ENCODE measurements around the gene HPD.

Gene HPD

GRCh38 chr12:121809712-121810116 lies 48.9 kb downstream of the HPD start:
- DNase-seq, result no peak

GRCh38 chr12:121808623-121809022 lies 50.0 kb downstream of the HPD start:
- no peak for DNase-seq

- no peak for DNase-seq
These were observed 50.9 kb downstream of the HPD start for GRCh38 chr12:121807642-121808347.

GRCh38 chr12:121806546-121807423 lies 51.9 kb downstream of the HPD start:
- peak; percentile 34 for DNase-seq

GRCh38 chr12:121806009-121806545 lies 52.6 kb downstream of the HPD start:
- DNase-seq, result no peak

- no peak for DNase-seq
These were observed 53.3 kb downstream of the HPD start for GRCh38 chr12:121805171-121806008.

- no peak for DNase-seq
These were observed 54.1 kb downstream of the HPD start for GRCh38 chr12:121804417-121805111.

- peak; percentile 34 for DNase-seq
These were observed 54.7 kb downstream of the HPD start, which contains the start of gene SETD1B for GRCh38 chr12:121803861-121804416. TSS of gene SETD1B (plus strand) at chr12:121804009. CDS start at chr12:121804738, 729 bp downstream.

- peak; percentile 98 for DNase-seq
These were observed 55.6 kb downstream of the HPD start for GRCh38 chr12:121802843-121803698.

- no peak for DNase-seq
These were observed 56.2 kb downstream of the HPD start for GRCh38 chr12:121802485-121802842.

- peak; percentile 92 for DNase-seq
These were observed 56.8 kb downstream of the HPD start for GRCh38 chr12:121801595-121802484.

GRCh38 chr12:121800694-121801594 lies 57.7 kb downstream of the HPD start:
- peak; percentile 76 for DNase-seq

- DNase-seq, result peak; percentile 85
These were observed 58.6 kb downstream of the HPD start for GRCh38 chr12:121799842-121800693.

GRCh38 chr12:121799156-121799841 lies 59.4 kb downstream of the HPD start:
- peak; percentile 88 for DNase-seq

- DNase-seq, result no peak
These were observed 59.9 kb downstream of the HPD start for GRCh38 chr12:121798787-121799155.

- peak; percentile 82 for DNase-seq
These were observed 60.5 kb downstream of the HPD start for GRCh38 chr12:121797937-121798786.

All from NCI-H510A treated with DMSO at 0.1 percent for 48 hours (cell line).